A549 (cell line): Measurements from ENCODE around the gene NCKIPSD. TPM values are rescaled to one million over a fixed set of nuclear protein-coding genes. Genes with fewer than 3 reads are reported as not detected.

ENCODE experiments used
- ATAC-seq, 2 experiments: fragments of 200-7000 bp in 1 of 2; fragments of >200 bp in 1 of 2; cut with Nextera tagmentation in 1 of 2; cut with Tn5 transposase in 1 of 2; 3 replicates each; pipeline versions ENCODE4 v1.8.0 to v1.9.1; 2018 to 2020; ENCODE audit warnings: mild to moderate bottlenecking in 1 of 2, moderate library complexity in 1 of 2
- CTCF ChIA-PET: fragments of 300-600 bp; sonication (Branson Sonifier 250); formaldehyde crosslinking; extraction: SDS; loops from one replicate; lab custom pipeline; 2021; ENCODE audit warnings: antibody characterized with exemption, inconsistent platforms; lab: Yijun Ruan, JAX
- POLR2A ChIA-PET: fragments of 350-600 bp; formaldehyde crosslinking; extraction: SDS; loops from one replicate; lab custom pipeline; 2021; ENCODE audit warnings: antibody characterized with exemption, inconsistent platforms; lab: Yijun Ruan, JAX
- DNase-seq, 2 experiments: peaks; one replicate each; pipeline versions ENCODE4 v3.0.0 to v3.0.0-alpha.2; 2011 to 2016; ENCODE audit warnings: low read depth in 1 of 2, low spot score in 1 of 2
- FAIRE-seq: peaks from 2 replicates; lab custom pipeline; 2011; peaks lifted over from hg19 to GRCh38; lab: Jason Lieb, UNC
- H3K27ac ChIP-seq, 2 experiments: fragments of >200 bp; sonication (Bioruptor Twin); formaldehyde crosslinking; 3 replicates each; pipeline ENCODE4 v1.5.1; 2016 to 2017
- H3K4me1 ChIP-seq: fragments of >200 bp; sonication (Bioruptor Twin); formaldehyde crosslinking; 3 replicates; pipeline ENCODE4 v1.6.1; 2016
- H3K4me2 ChIP-seq: fragments of >200 bp; sonication (Bioruptor Twin); formaldehyde crosslinking; 3 replicates; pipeline ENCODE4 v1.6.1; 2016
- H3K4me3 ChIP-seq: fragments of >200 bp; sonication (Bioruptor Twin); formaldehyde crosslinking; 3 replicates; pipeline ENCODE4 v1.5.1; 2016
- H3K9me3 ChIP-seq: fragments of >200 bp; sonication (Bioruptor Twin); formaldehyde crosslinking; 3 replicates; pipeline ENCODE4 v1.6.1; 2016
- BHLHE40 ChIP-seq: IDR thresholded peaks from 2 replicates; pipeline ENCODE4 v1.6.1; 2012; ENCODE audit warnings: low read depth, low read length, inconsistent platforms
- CEBPB ChIP-seq, 2 experiments: fragments of >200 bp in 1 of 2; sonication (Bioruptor Twin) in 1 of 2; formaldehyde crosslinking in 1 of 2; IDR thresholded peaks; 2 replicates each; pipeline ENCODE4 v1.6.1; 2012 to 2016
- CHD2 ChIP-seq: fragments of 150-350 bp; IDR thresholded peaks from 2 replicates; pipeline ENCODE4 v1.6.1; 2014; ENCODE audit warnings: low read length; ENCODE audit not compliant: partially characterized antibody
- CHD4 ChIP-seq: fragments of 200-600 bp; sonication (generic); IDR thresholded peaks from 2 replicates; pipeline ENCODE4 v1.6.1; 2016; ENCODE audit warnings: antibody characterized with exemption, mild to moderate bottlenecking, borderline replicate concordance
- FOSB ChIP-seq: fragments of 250-450 bp; sonication (Bioruptor Pico); IDR thresholded peaks from 2 replicates; pipeline ENCODE4 v1.5.0; 2020; ENCODE audit warnings: mild to moderate bottlenecking, moderate library complexity
- FOSL2 ChIP-seq, 2 experiments: fragments of 450-650 bp in 1 of 2; fragments of >200 bp in 1 of 2; sonication (Bioruptor Twin) in 1 of 2; formaldehyde crosslinking; IDR thresholded peaks; 2 replicates each; pipeline versions ENCODE4 v1.5.0 to v1.6.1; 2016 to 2020; ENCODE audit warnings: mild to moderate bottlenecking in 1 of 2, moderate library complexity in 1 of 2
- FOXS1 ChIP-seq: fragments of 250-450 bp; sonication (Bioruptor Pico); IDR thresholded peaks from 2 replicates; pipeline ENCODE4 v1.5.0; 2020; ENCODE audit warnings: mild to moderate bottlenecking, moderate library complexity
- HDAC2 ChIP-seq: fragments of 200-600 bp; sonication (generic); IDR thresholded peaks from 2 replicates; pipeline ENCODE4 v1.6.1; 2016
- HOXB13 ChIP-seq: fragments of 250-450 bp; sonication (Bioruptor Pico); IDR thresholded peaks from 2 replicates; pipeline ENCODE4 v1.5.0; 2020; ENCODE audit warnings: low read depth, mild to moderate bottlenecking, moderate library complexity
- MAFK ChIP-seq: fragments of 450-650 bp; IDR thresholded peaks from 2 replicates; pipeline ENCODE4 v1.6.1; 2014; ENCODE audit not compliant: partially characterized antibody
- MYC ChIP-seq: IDR thresholded peaks from 2 replicates; pipeline ENCODE4 v1.6.1; 2012; ENCODE audit warnings: mild to moderate bottlenecking, inconsistent platforms, low read length, improper control_type of control experiment, borderline replicate concordance
- NPAS2 ChIP-seq: fragments of 250-450 bp; sonication (Bioruptor Pico); IDR thresholded peaks from 2 replicates; pipeline ENCODE4 v1.8.0; 2022; ENCODE audit warnings: mild to moderate bottlenecking, moderate library complexity, borderline replicate concordance
- POLR2AphosphoS2 ChIP-seq: conservative IDR thresholded peaks from 2 replicates; pipeline ENCODE4 v1.6.1; 2012; ENCODE audit warnings: low read length, improper control_type of control experiment, inconsistent platforms
- RCOR1 ChIP-seq: fragments of 150-350 bp; IDR thresholded peaks from 2 replicates; pipeline ENCODE4 v1.6.1; 2014; ENCODE audit warnings: antibody characterized with exemption, low read length, low read depth
- RNF2 ChIP-seq: fragments of 200-600 bp; sonication (generic); IDR thresholded peaks from 2 replicates; pipeline ENCODE4 v1.6.1; 2016; ENCODE audit warnings: low read depth, mild to moderate bottlenecking, antibody characterized with exemption, moderate library complexity, borderline replicate concordance
- SMC3 ChIP-seq: fragments of >200 bp; sonication (Bioruptor Twin); formaldehyde crosslinking; IDR thresholded peaks from 3 replicates; pipeline ENCODE4 v1.6.1; 2018; ENCODE audit warnings: inconsistent platforms
- SREBF2 ChIP-seq: fragments of 450-650 bp; IDR thresholded peaks from 2 replicates; pipeline ENCODE4 v1.6.1; 2014; ENCODE audit warnings: mild to moderate bottlenecking, moderate library complexity
- TP53 ChIP-seq: fragments of 250-450 bp; sonication (Bioruptor Pico); IDR thresholded peaks from 2 replicates; pipeline ENCODE4 v1.5.0; 2021; ENCODE audit warnings: mild to moderate bottlenecking, moderate library complexity
- ZFP36 ChIP-seq: fragments of 450-650 bp; IDR thresholded peaks from 2 replicates; pipeline ENCODE4 v1.6.1; 2014; ENCODE audit warnings: borderline replicate concordance; ENCODE audit not compliant: partially characterized antibody
- WGBS: methylation state at CpG from one replicate; pipeline ENCODE4 v1.1.6; 2017; ENCODE audit errors: missing lambda C conversion rate; 5-methylcytosine and 5-hydroxymethylcytosine counted together
- polyA plus RNA-seq, 4 experiments: library from polyadenylated mRNA; depleted of rRNA in 3 of 4; stranded (reverse); fragments of >200 nt; fragmentation: RNase III in 1 of 4; extraction: RNeasy Plus Mini Kit Qiagen cat#74134 plus additional on column Dnase treatment in 1 of 4; gene quantifications; 2 replicates in 3 of 4; 3 replicates in 1 of 4; pipeline ENCODE4 v1.2.3, GENCODE V29; 2011 to 2017
- TF ChIP-seq, protein P1 (sequence below): fragments of 150-350 bp; IDR thresholded peaks from 2 replicates; pipeline ENCODE4 v1.6.1; 2014; ENCODE audit warnings: low read depth, mild to moderate bottlenecking, low read length
- TF ChIP-seq, protein P2 (sequence below): IDR thresholded peaks from 2 replicates; pipeline ENCODE4 v1.6.1; 2012; ENCODE audit warnings: low read depth, borderline replicate concordance
- TF ChIP-seq, protein P3 (sequence below): fragments of >200 bp; sonication (Bioruptor Twin); formaldehyde crosslinking; IDR thresholded peaks from 3 replicates; pipeline ENCODE4 v1.6.1; 2016
- TF ChIP-seq, protein P4 (sequence below): IDR thresholded peaks from 2 replicates; pipeline ENCODE4 v1.6.1; 2012
- TF ChIP-seq, protein P5 (sequence below): fragments of 250-450 bp; sonication (Bioruptor Pico); IDR thresholded peaks from 2 replicates; pipeline ENCODE4 v1.5.0; 2020; ENCODE audit warnings: low read depth, mild to moderate bottlenecking, moderate library complexity
- TF ChIP-seq, protein P6 (sequence below): fragments of 250-450 bp; sonication (Bioruptor Pico); IDR thresholded peaks from 2 replicates; pipeline ENCODE4 v1.5.0; 2021; ENCODE audit warnings: mild to moderate bottlenecking, moderate library complexity, borderline replicate concordance
- TF ChIP-seq, protein P7 (sequence below): fragments of >200 bp; sonication (Bioruptor Twin); formaldehyde crosslinking; IDR thresholded peaks from 3 replicates; pipeline ENCODE4 v1.5.1; 2016

NCKIPSD gene
- polyA plus RNA-seq, 2 of the 4 experiments (the other 2 are of a cell fraction) = 10.2 to 10.9 TPM

DNA sequence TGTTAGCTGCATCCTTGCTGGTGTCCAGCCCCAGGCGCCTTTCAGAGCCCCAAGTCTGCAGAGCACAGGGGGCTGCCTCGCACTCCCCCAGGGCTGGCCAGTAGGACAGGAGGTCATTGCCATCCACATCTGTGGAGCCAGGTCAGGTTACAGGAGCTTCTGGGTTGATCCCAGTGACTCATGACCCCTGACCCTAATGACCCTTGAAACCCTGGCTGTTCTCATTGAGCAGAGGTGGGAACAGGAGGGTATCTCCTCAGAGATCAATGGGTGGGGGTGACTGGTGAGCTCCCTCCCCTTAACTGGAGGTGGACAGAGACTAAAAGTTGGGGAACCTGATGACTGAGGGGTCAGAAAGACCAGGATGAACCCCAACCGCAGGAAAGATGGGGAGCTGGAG lies 44.3 kb downstream of the NCKIPSD start:
- ATAC-seq = no peak
- Histone ChIP-seq H3K4me1 (peaks cover 2% of the 10 kb centered on the region; the same call in 2 of the 3 replicates), H3K4me3 (no peak overlapping the region), H3K27ac (no peak overlapping the region), H3K4me2 (no peak overlapping the region), H3K9me3 (no peaks in the 10 kb centered on the region)
- WGBS = 100% methylated on average over 1 of the region's 3 CpGs
- ChIA-PET POLR2A (no interaction called here), CTCF (interaction anchor here (0.6 kb wide), 1 partner anchor 20 kb away, joined by 3 read pairs; no protein-coding TSS in a partner anchor)
- no peak for DNase-seq
- FAIRE-seq = no peak
- TF ChIP-seq MYC (no peak), HDAC2 (no peak), BHLHE40 (no peak), CHD2 (no peak), MAFK (no peak), RCOR1 (no peak), POLR2AphosphoS2 (no peak), FOSB (no peak)
- TF ChIP-seq, protein P1, sequence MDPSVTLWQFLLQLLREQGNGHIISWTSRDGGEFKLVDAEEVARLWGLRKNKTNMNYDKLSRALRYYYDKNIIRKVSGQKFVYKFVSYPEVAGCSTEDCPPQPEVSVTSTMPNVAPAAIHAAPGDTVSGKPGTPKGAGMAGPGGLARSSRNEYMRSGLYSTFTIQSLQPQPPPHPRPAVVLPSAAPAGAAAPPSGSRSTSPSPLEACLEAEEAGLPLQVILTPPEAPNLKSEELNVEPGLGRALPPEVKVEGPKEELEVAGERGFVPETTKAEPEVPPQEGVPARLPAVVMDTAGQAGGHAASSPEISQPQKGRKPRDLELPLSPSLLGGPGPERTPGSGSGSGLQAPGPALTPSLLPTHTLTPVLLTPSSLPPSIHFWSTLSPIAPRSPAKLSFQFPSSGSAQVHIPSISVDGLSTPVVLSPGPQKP = no peak
- TF ChIP-seq, protein P2, sequence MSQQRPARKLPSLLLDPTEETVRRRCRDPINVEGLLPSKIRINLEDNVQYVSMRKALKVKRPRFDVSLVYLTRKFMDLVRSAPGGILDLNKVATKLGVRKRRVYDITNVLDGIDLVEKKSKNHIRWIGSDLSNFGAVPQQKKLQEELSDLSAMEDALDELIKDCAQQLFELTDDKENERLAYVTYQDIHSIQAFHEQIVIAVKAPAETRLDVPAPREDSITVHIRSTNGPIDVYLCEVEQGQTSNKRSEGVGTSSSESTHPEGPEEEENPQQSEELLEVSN = no peak
- TF ChIP-seq, protein P3, sequence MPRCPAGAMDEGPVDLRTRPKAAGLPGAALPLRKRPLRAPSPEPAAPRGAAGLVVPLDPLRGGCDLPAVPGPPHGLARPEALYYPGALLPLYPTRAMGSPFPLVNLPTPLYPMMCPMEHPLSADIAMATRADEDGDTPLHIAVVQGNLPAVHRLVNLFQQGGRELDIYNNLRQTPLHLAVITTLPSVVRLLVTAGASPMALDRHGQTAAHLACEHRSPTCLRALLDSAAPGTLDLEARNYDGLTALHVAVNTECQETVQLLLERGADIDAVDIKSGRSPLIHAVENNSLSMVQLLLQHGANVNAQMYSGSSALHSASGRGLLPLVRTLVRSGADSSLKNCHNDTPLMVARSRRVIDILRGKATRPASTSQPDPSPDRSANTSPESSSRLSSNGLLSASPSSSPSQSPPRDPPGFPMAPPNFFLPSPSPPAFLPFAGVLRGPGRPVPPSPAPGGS = no peak

DNA sequence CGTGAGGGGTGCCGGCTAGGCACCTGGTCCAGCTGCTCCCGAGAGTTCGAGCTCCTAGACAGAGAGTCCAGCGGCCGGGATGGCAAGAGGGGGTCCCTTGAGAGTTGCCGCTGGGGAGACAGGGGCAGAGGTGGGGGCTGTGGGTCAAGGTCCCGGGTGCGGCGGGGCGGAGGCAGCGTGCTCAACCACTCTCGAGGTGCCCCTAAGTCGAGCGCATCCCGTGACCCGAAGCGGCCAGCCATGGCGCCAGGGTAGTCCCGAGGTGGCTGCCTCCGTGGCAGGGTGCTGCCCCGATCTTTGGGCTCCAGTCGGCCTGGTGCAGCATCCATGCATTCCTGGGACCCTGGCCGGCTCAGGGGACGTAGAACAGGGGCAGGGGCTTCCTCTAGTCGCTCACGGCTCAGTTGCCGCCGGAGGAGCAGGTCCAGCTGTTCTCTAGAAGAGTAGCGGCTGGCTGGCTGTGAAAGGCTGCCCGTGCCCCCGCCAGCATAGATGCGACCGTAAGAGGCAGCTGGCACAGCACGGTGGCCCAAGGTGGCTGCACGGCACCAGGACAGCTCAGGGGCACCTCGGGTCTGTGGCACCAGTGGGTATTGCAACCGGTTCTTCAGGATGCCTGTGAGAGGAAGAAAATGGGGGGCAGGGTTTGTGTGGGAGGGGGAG lies 45.6 kb downstream of the NCKIPSD start:
- FAIRE-seq = no peak
- CTCF ChIA-PET = interaction anchor here (0.7 kb wide), 1 partner anchor 16 kb away, joined by 3 read pairs; no protein-coding TSS in a partner anchor
- 100% methylated on average over 2 of the region's 38 CpGs for WGBS

More for the DNA sequence above, 45.6 kb downstream of the NCKIPSD start:
- POLR2A ChIA-PET = no interaction called here
- Histone ChIP-seq H3K9me3 (no peaks in the 10 kb centered on the region), H3K4me1 (peaks cover 9% of the 10 kb centered on the region), H3K27ac (no peak overlapping the region), H3K4me3 (no peak overlapping the region), H3K4me2 (no peak overlapping the region)
- no peak for ATAC-seq
- TF ChIP-seq, protein P4, sequence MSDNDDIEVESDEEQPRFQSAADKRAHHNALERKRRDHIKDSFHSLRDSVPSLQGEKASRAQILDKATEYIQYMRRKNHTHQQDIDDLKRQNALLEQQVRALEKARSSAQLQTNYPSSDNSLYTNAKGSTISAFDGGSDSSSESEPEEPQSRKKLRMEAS = no peak
- TF ChIP-seq, protein P5, sequence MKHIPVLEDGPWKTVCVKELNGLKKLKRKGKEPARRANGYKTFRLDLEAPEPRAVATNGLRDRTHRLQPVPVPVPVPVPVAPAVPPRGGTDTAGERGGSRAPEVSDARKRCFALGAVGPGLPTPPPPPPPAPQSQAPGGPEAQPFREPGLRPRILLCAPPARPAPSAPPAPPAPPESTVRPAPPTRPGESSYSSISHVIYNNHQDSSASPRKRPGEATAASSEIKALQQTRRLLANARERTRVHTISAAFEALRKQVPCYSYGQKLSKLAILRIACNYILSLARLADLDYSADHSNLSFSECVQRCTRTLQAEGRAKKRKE (CRISPR knock-in tag) = no peak
- TF ChIP-seq FOSL2 (IDR thresholded peaks at IDR 0.05) = no peak
- no peak for TF ChIP-seq FOSL2 (CRISPR knock-in tag; IDR thresholded peaks at IDR 0.05)
- TF ChIP-seq SMC3 = no peak
- TF ChIP-seq NPAS2 (CRISPR knock-in tag) = no peak
- no peak for TF ChIP-seq TP53 (CRISPR knock-in tag)
- no peak for TF ChIP-seq CHD2
- TF ChIP-seq SREBF2 = no peak
- no peak for TF ChIP-seq ZFP36
- TF ChIP-seq FOXS1 (CRISPR knock-in tag) = no peak
- TF ChIP-seq RNF2 = no peak
- TF ChIP-seq, protein P6, sequence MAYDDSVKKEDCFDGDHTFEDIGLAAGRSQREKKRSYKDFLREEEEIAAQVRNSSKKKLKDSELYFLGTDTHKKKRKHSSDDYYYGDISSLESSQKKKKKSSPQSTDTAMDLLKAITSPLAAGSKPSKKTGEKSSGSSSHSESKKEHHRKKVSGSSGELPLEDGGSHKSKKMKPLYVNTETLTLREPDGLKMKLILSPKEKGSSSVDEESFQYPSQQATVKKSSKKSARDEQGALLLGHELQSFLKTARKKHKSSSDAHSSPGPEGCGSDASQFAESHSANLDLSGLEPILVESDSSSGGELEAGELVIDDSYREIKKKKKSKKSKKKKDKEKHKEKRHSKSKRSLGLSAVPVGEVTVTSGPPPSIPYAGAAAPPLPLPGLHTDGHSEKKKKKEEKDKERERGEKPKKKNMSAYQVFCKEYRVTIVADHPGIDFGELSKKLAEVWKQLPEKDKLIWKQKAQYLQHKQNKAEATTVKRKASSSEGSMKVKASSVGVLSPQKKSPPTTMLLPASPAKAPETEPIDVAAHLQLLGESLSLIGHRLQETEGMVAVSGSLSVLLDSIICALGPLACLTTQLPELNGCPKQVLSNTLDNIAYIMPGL (CRISPR knock-in tag) = no peak
- no peak for TF ChIP-seq CHD4
- no peak for TF ChIP-seq HOXB13 (CRISPR knock-in tag)
- TF ChIP-seq, protein P7, sequence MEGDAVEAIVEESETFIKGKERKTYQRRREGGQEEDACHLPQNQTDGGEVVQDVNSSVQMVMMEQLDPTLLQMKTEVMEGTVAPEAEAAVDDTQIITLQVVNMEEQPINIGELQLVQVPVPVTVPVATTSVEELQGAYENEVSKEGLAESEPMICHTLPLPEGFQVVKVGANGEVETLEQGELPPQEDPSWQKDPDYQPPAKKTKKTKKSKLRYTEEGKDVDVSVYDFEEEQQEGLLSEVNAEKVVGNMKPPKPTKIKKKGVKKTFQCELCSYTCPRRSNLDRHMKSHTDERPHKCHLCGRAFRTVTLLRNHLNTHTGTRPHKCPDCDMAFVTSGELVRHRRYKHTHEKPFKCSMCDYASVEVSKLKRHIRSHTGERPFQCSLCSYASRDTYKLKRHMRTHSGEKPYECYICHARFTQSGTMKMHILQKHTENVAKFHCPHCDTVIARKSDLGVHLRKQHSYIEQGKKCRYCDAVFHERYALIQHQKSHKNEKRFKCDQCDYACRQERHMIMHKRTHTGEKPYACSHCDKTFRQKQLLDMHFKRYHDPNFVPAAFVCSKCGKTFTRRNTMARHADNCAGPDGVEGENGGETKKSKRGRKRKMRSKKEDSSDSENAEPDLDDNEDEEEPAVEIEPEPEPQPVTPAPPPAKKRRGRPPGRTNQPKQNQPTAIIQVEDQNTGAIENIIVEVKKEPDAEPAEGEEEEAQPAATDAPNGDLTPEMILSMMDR = no peak
- TF ChIP-seq CEBPB (IDR thresholded peaks at IDR 0.05) = no peak
- DNase-seq = no peak
